Heart left ventricle (tissue), 16 donors: ENCODE data around the gene IFIT3. TPM values are rescaled to one million over a fixed set of nuclear protein-coding genes. Genes with fewer than 3 reads are reported as not detected.

Experiments used
- ATAC-seq, 4 donors: fragments of 200-7000 bp; cut with Tn5 transposase; one replicate each; pipeline ENCODE4 v1.9.1; 2020 to 2022; ENCODE audit warnings: moderate library complexity in 4 of 4, mild to moderate bottlenecking in 3 of 4, moderate number of reproducible peaks in 1 of 4
- DNase-seq, 5 donors: peaks; one replicate each; pipeline ENCODE4 v3.0.0-alpha.2; 2020
- H3K27ac ChIP-seq, 12 donors: fragments of 200-600 bp; sonication (generic) in 4 of 12; one replicate each; pipeline versions ENCODE4 v1.5.0 to v1.8.0; 2016 to 2022; ENCODE audit warnings: mild to moderate bottlenecking in 2 of 12
- H3K27me3 ChIP-seq, 9 donors: fragments of 200-600 bp; sonication (generic) in 2 of 9; one replicate each; pipeline versions ENCODE4 v1.5.1 to v1.8.0; 2016 to 2022; ENCODE audit warnings: mild to moderate bottlenecking in 3 of 9
- H3K36me3 ChIP-seq, 9 donors: fragments of 200-600 bp; sonication (generic) in 2 of 9; one replicate each; pipeline versions ENCODE4 v1.5.0 to v1.8.0; 2018 to 2022; ENCODE audit warnings: mild to moderate bottlenecking in 2 of 9
- H3K4me1 ChIP-seq, 12 donors: fragments of 200-600 bp; sonication (generic) in 4 of 12; one replicate each; pipeline versions ENCODE4 v1.5.0 to v1.8.0; 2016 to 2022; ENCODE audit warnings: mild to moderate bottlenecking in 3 of 12
- H3K4me3 ChIP-seq, 12 donors: fragments of 200-600 bp; sonication (generic) in 4 of 12; one replicate each; pipeline versions ENCODE4 v1.5.0 to v1.8.0; 2017 to 2022; ENCODE audit warnings: mild to moderate bottlenecking in 9 of 12, moderate library complexity in 4 of 12
- H3K9me3 ChIP-seq, 12 donors: fragments of 200-600 bp; sonication (generic) in 4 of 12; one replicate each; pipeline versions ENCODE4 v1.5.0 to v1.8.0; 2016 to 2022; ENCODE audit warnings: mild to moderate bottlenecking in 1 of 12
- POLR2A ChIP-seq, 2 donors: fragments of 450-650 bp; IDR thresholded peaks; one replicate each; pipeline ENCODE4 v1.6.1; 2017; ENCODE audit warnings: antibody characterized with exemption in 2 of 2, mild to moderate bottlenecking in 2 of 2, moderate library complexity in 2 of 2
- WGBS, 4 donors: extraction: QIAGEN DNeasy Blood & Tissue Kit in 2 of 4; methylation state at CpG; one replicate each; pipeline versions ENCODE4 v1.1.5 to v1.1.7; 2013 to 2018; 5-methylcytosine and 5-hydroxymethylcytosine counted together
- intact Hi-C, 10 donors: fragments of 100-400 bp; cut with DNase I; formaldehyde crosslinking; loops; one replicate each; pipeline versions ENCODE4 v1.11.1 to v1.14.2; 2022
- polyA plus RNA-seq, 2 donors: library from polyadenylated mRNA; stranded (reverse); fragments of 200-250 nt; gene quantifications; one replicate each; pipeline ENCODE4 v1.2.3, GENCODE V29; 2013
- total RNA-seq, 9 donors: library from RNA; depleted of rRNA in 2 of 9; stranded (reverse); fragments of >200 nt in 2 of 9; fragmentation: NEBNext Ultra II Directional in 3 of 9; extraction: Animal tissue kit (Norgen Biotek cat#: 25700) in 3 of 9; gene quantifications; one replicate each; pipeline versions ENCODE4 v1.1.0 to v1.2.4, GENCODE V29; 2016 to 2023
- TF ChIP-seq, protein P1 (sequence below), 12 donors: fragments of 200-600 bp; sonication (generic) in 4 of 12; IDR thresholded peaks; one replicate each; pipeline versions ENCODE4 v1.5.0 to v1.8.0; 2018 to 2022; ENCODE audit warnings: antibody characterized with exemption in 12 of 12, mild to moderate bottlenecking in 5 of 12
- donor health status: ischemic (EF 13 %, LVEDD 7.1; RV severe dilation, severe dysfunction).
- donor health status: healthy with polysubstance abuse.
- donor health status: DM: no; HTN: yes; CAD: no.
- donor health status: DM: no; HTN: no; CAD: no.
- donor health status: ischemic (EF 25% LVEDD 6.9; RV normal size, moderate dysfunction).
- donor health status: ischemic (EF 25% LVEDD 5.7; RV mildly dilated, moderate dysfunction).
- donor health status: healthy.
- donor health status: DM: yes; HTN: yes; CAD: no.
- donor health status: ischemic (EF 35%, LVEDD 5.7; RV mildly dilated, moderate dysfunction).
- donor health status: nonischemic (EF 11% LVEDD 7.7; RV severe dilation, severe dysfunction).
- donor health status: DM: yes; HTN: yes; CAD: no.
- donor health status: PGD.
- donor health status: ischemic (EF 29% LVEDD 5.4; RV normal size, mild dysfunction).
- donor health status: nonischemic (EF 23%, LVEDD 6.1; RV moderate dilation, normal function).

The IFIT3 gene
- total and polyA plus RNA-seq, 11 donors, result 4.4 to 107 (median 9.0) TPM

- TF ChIP-seq POLR2A (IDR thresholded peaks at IDR 0.05), result no peak
- TF ChIP-seq, protein P1, sequence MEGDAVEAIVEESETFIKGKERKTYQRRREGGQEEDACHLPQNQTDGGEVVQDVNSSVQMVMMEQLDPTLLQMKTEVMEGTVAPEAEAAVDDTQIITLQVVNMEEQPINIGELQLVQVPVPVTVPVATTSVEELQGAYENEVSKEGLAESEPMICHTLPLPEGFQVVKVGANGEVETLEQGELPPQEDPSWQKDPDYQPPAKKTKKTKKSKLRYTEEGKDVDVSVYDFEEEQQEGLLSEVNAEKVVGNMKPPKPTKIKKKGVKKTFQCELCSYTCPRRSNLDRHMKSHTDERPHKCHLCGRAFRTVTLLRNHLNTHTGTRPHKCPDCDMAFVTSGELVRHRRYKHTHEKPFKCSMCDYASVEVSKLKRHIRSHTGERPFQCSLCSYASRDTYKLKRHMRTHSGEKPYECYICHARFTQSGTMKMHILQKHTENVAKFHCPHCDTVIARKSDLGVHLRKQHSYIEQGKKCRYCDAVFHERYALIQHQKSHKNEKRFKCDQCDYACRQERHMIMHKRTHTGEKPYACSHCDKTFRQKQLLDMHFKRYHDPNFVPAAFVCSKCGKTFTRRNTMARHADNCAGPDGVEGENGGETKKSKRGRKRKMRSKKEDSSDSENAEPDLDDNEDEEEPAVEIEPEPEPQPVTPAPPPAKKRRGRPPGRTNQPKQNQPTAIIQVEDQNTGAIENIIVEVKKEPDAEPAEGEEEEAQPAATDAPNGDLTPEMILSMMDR (IDR thresholded peaks at IDR 0.05), result no peak
- Histone ChIP-seq H3K27ac (peak overlapping the region; percentile 57 to 93 (median 78)), H3K4me1 (peaks cover 3 to 61% (median 47%) of the 10 kb centered on the region in 12 donors), H3K36me3 (no peaks in the 10 kb centered on the region), H3K9me3 (peaks cover 0 to 10% (median 0%) of the 10 kb centered on the region in 12 donors), H3K4me3 (no peak overlapping the region), H3K27me3 (no peaks in the 10 kb centered on the region)
- WGBS, 4 donors, result 43 to 51% (median 45%) methylated on average over 12 of the region's 12 CpGs
- intact Hi-C loops, result no loop called here
- ATAC-seq (peak; percentile 59 to 88 (median 64)), DNase-seq (peak in 3 of 5 donors; percentile 51 to 52 (median 52))
Observed at GRCh38 chr10:89351780-89352597, 24.2 kb downstream of the IFIT3 start.

- no peak for DNase-seq
- WGBS, 4 donors, result 86 to 93% (median 90%) methylated on average over 4 of the region's 4 CpGs
- Histone ChIP-seq H3K4me1 (peaks cover 3 to 55% (median 39%) of the 10 kb centered on the region in 12 donors), H3K9me3 (peaks cover 0 to 10% (median 0%) of the 10 kb centered on the region in 12 donors), H3K27ac (peak overlapping the region in 3 of 12 donors; percentile 82 to 86 (median 85)), H3K4me3 (no peak overlapping the region), H3K36me3 (no peaks in the 10 kb centered on the region), H3K27me3 (no peaks in the 10 kb centered on the region)
- TF ChIP-seq, protein P1 (IDR thresholded peaks at IDR 0.05), result no peak
- TF ChIP-seq POLR2A (IDR thresholded peaks at IDR 0.05), result no peak
- intact Hi-C loops, result no loop called here
- ATAC-seq, result no peak
Observed at GRCh38 chr10:89352802-89353201, 25.0 kb downstream of the IFIT3 start.

DNA sequence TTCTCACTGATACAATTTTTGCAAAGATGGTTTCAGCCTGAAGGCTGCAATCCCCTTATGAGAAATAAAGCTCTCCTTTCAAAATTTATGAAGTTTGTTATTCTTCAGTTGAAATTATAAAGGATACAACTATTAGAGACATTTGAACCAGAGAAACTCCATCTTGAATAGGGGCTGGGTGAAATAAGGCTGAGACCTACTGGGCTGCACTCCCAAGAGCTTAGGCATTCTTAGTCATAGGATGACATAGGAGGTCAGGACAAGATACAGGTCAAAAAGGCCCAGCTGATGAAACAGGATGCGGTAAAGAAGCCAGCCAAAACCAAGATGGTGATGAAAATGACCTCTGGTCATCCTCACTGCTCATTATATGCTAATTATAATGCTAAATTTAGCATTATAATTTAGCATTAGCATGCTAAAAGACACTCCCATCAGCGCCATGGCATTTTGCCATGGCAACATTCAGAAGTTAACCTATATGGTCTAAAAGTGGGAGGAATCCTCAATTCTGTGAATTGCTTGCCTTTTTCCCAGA, 27.7 kb downstream of the IFIT3 start:
- Histone ChIP-seq H3K27me3 (no peaks in the 10 kb centered on the region), H3K36me3 (no peaks in the 10 kb centered on the region), H3K9me3 (peaks cover 0 to 10% (median 0%) of the 10 kb centered on the region in 12 donors), H3K27ac (peak overlapping the region in 1 of 12 donors; percentile 35), H3K4me3 (no peak overlapping the region), H3K4me1 (peaks cover 0 to 33% (median 21%) of the 10 kb centered on the region in 12 donors)
- ATAC-seq, result no peak
- TF ChIP-seq, protein P1 (IDR thresholded peaks at IDR 0.05), result no peak
- no peak for TF ChIP-seq POLR2A (IDR thresholded peaks at IDR 0.05)
- 86 to 96% (median 94%) methylated on average over 2 of the region's 2 CpGs for WGBS, 4 donors
- DNase-seq, result no peak
- intact Hi-C loops, result loop anchor here in 1 of 10 donors (5.0 kb wide), 1 partner anchor 53 kb away; the partner anchor contains the start of gene IFIT2

DNA sequence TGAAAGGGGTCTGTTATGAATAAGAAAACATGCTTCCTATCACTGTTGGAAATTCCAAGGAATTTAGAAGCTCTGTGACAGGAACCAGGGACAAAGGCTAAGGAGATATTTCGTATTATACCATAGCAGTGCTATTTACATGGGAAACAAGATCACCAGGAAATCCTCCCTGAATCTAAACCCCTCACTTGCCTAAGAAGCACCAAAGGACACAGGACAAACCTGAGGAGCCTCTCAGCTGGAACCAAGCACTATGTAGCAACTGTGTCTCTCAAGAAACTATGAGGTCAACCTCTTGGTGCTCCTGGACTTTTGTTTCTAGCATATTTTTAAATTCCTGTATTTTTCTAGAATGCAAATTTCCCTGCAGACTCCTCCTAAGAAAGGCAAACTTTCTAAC, 29.3 kb downstream of the IFIT3 start:
- WGBS, 4 donors, result 56 to 70% (median 62%) methylated on average over 1 of the region's 1 CpG
- Histone ChIP-seq H3K27me3 (no peaks in the 10 kb centered on the region), H3K27ac (no peak overlapping the region), H3K36me3 (no peaks in the 10 kb centered on the region), H3K4me1 (peaks cover 0 to 17% (median 5%) of the 10 kb centered on the region in 12 donors), H3K9me3 (peaks cover 0 to 10% (median 0%) of the 10 kb centered on the region in 12 donors), H3K4me3 (no peak overlapping the region)
- intact Hi-C loops, result loop anchor here in 1 of 10 donors (5.0 kb wide), 1 partner anchor 55 kb away; the partner anchor contains the start of gene IFIT2
- ATAC-seq (no peak), DNase-seq (no peak)
- TF ChIP-seq, protein P1 (IDR thresholded peaks at IDR 0.05), result no peak
- TF ChIP-seq POLR2A (IDR thresholded peaks at IDR 0.05), result no peak
